Measurements from ENCODE around the gene OGFOD3.

The OGFOD3 gene

DNA sequence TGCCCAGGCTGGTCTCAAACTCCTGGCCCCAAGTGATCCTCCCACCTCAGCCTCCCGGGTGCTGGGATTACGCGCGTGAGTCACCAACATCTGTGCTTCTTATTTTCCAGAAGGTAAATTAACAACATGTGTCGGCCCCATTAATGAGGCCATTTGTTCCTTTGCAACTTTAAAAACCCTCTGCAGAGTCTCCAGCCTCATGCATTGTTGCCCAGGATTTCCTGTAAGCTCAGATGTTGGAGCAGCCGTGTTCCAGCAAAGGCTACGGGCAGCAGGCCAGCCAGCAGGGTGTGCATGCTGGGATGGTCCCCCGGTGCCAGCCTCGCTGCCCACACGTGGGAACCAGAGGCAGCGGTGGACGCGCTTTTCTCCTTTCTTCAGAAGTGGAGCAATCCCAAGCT lies 19.3 kb downstream of the OGFOD3 start:
- Histone ChIP-seq H3K9ac (ENCODE audit: low read length in 5 of 5) (no peak overlapping the region), H3K27me3 (ENCODE audit: control insufficient read depth in 5 of 5, insufficient read depth in 4 of 5, low read length in 5 of 5) (no peaks in the 10 kb centered on the region), H3K4me1 (ENCODE audit: control insufficient read depth in 5 of 5, insufficient read depth in 5 of 5, low read length in 5 of 5) (peaks cover 4 to 27% (median 25%) of the 10 kb centered on the region in 5 donors), H3K27ac (ENCODE audit: low read depth, low read length) (peak overlapping the region; percentile 2), H3K4me3 (ENCODE audit: low read depth in 1 of 5, low read length in 5 of 5) (no peak overlapping the region), H3K36me3 (ENCODE audit: control insufficient read depth in 5 of 5, insufficient read depth in 5 of 5, low read length in 5 of 5) (peaks cover 0 to 18% (median 16%) of the 10 kb centered on the region in 5 donors), H3K9me3 (ENCODE audit: control insufficient read depth in 5 of 5, low read length in 5 of 5) (no peaks in the 10 kb centered on the region)

DNA sequence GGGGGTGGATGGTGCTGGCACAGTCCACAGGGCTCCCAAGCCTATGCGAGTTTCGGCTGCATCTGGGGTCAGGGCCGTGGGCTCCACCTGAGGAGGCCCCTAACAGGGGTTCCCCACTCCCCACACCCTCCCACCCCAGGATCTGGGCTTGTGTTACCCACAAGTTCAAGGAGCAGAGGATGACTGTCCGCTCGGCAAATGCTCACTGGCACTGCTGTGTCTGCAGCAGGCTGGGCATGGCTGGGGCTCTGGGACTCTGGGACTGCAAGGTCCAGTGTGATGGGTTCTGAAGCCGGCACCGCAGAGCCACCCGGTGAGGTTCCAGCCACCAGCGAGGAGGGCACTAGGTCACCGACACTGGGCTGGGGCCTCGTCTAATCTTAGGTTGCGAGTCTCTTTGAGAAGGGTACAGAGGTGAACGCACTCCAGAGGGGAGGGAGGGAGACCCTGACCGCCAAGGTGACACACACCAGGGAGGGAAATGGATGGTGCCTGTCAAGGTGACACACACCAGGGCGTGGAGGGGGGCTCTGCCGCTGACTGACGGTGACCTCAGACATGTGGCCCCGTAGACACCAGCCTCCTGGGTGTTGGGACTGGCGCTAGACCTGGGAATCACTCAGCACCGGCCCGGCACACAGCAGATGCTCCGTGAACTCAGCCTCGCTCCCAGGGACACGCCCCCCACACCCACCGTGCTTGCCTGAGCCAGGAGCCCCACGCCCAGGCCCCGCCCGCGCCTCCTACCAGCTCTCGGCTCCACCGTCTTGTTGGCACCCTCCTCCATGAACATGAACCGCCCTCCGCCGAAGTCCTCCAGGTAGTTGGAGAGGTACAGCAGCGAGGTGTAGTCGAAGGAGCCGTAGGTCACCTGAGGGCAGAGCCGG lies 20.7 kb downstream of the OGFOD3 start:
- H3K9ac ChIP-seq (ENCODE audit: low read length in 5 of 5), result no peak overlapping the region
- H3K27me3 ChIP-seq (ENCODE audit: control insufficient read depth in 5 of 5, insufficient read depth in 4 of 5, low read length in 5 of 5), result no peaks in the 10 kb centered on the region
- H3K4me3 ChIP-seq (ENCODE audit: low read depth in 1 of 5, low read length in 5 of 5), result no peak overlapping the region
- peaks cover 0 to 15% (median 13%) of the 10 kb centered on the region in 5 donors for H3K36me3 ChIP-seq (ENCODE audit: control insufficient read depth in 5 of 5, insufficient read depth in 5 of 5, low read length in 5 of 5)
- peaks cover 4 to 27% (median 25%) of the 10 kb centered on the region in 5 donors for H3K4me1 ChIP-seq (ENCODE audit: control insufficient read depth in 5 of 5, insufficient read depth in 5 of 5, low read length in 5 of 5)
- no peak overlapping the region for H3K27ac ChIP-seq (ENCODE audit: low read depth, low read length)
- H3K9me3 ChIP-seq (ENCODE audit: control insufficient read depth in 5 of 5, low read length in 5 of 5), result no peaks in the 10 kb centered on the region

DNA sequence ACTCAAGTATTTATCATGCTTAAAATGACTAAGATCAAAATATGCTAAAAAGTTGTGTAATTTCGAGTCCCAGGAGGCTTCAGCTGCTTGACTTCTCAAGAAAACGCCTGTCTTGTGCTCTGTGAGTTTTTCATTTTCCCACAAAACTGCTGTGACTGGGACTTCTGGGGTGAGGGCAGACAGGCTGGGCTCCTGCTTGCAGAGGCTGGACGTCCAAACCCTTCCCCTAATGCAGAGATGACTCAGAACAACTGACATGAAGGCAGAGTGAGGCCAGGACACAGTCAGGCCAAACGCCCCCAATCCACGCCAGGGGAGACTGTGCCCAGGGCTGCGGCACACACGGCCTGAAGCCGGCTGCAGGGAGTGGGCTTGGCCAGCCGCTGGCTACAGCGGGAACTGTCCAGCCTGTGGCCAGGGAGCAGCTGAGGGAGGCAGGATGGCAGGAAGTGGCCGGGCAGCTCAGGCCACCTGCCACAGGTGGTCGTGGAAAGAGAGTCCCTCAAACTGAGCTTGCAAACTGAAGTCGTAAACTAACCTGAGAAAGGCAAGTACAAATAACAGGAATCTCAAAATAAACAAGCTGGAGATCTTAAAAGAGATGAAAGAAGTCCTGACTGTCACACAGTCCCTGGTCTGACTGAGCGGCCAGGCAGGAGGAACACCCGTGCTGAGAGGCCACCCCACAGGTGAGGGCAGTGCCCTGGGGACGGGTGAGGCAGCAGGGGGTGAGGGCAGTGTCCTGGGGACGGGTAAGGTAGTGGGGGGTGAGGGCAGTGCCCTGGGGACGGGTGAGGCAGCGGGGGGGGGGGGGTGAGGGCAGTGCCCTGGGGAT lies 21.6 kb downstream of the OGFOD3 start:
- peaks cover 4 to 27% (median 25%) of the 10 kb centered on the region in 5 donors for H3K4me1 ChIP-seq (ENCODE audit: control insufficient read depth in 5 of 5, insufficient read depth in 5 of 5, low read length in 5 of 5)
- peak overlapping the region; percentile 62 for H3K27ac ChIP-seq (ENCODE audit: low read depth, low read length)
- H3K9ac ChIP-seq (ENCODE audit: low read length in 5 of 5), result no peak overlapping the region
- H3K4me3 ChIP-seq (ENCODE audit: low read depth in 1 of 5, low read length in 5 of 5), result peak overlapping the region in 1 of 5 donors; percentile 21
- H3K9me3 ChIP-seq (ENCODE audit: control insufficient read depth in 5 of 5, low read length in 5 of 5), result no peaks in the 10 kb centered on the region
- no peaks in the 10 kb centered on the region for H3K27me3 ChIP-seq (ENCODE audit: control insufficient read depth in 5 of 5, insufficient read depth in 4 of 5, low read length in 5 of 5)
- H3K36me3 ChIP-seq (ENCODE audit: control insufficient read depth in 5 of 5, insufficient read depth in 5 of 5, low read length in 5 of 5), result peaks cover 0 to 22% (median 19%) of the 10 kb centered on the region in 5 donors

DNA sequence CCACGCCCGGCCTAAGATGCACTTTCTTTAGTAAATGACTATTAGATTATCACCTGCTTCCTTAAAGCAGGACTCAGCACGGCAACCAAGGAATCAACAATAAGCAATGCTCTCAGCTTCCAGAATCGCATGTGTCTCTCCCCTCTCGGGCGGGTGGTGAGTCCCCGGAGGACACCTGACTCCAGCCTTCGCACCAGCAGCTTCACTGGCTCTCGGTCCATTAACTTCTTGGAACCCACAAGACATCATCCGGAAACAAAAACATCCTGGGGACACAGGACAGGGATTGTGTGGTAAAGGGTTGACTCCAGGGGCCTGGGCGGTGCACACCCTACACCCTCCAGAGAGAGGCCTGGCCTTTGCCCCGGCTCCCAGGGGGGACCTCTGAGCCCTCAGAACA lies 24.1 kb downstream of the OGFOD3 start:
- Histone ChIP-seq H3K27me3 (ENCODE audit: control insufficient read depth in 5 of 5, insufficient read depth in 4 of 5, low read length in 5 of 5) (no peaks in the 10 kb centered on the region), H3K36me3 (ENCODE audit: control insufficient read depth in 5 of 5, insufficient read depth in 5 of 5, low read length in 5 of 5) (peaks cover 0 to 27% (median 19%) of the 10 kb centered on the region in 5 donors), H3K9ac (ENCODE audit: low read length in 5 of 5) (no peak overlapping the region), H3K4me3 (ENCODE audit: low read depth in 1 of 5, low read length in 5 of 5) (no peak overlapping the region), H3K27ac (ENCODE audit: low read depth, low read length) (no peak overlapping the region), H3K9me3 (ENCODE audit: control insufficient read depth in 5 of 5, low read length in 5 of 5) (no peaks in the 10 kb centered on the region), H3K4me1 (ENCODE audit: control insufficient read depth in 5 of 5, insufficient read depth in 5 of 5, low read length in 5 of 5) (peaks cover 2 to 16% (median 14%) of the 10 kb centered on the region in 5 donors)

DNA sequence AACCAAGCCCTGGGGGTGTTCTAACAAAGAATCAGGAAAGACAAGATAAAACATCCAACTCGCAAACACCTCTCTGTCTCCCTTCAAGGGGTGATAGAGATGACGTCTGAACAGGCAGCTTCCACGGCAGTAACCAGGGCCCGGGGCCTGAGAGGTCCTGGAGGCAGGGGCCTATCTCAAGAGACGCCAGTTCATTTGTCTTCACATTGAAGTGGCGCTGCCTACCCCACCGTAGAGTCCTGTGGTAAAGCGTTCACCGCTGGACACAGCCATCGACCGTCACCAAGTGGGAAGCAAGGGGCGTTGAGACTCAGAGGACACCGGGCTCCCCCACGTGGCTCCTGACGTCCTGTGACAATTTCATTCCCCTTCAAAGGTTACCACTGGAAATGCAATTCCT lies 25.4 kb downstream of the OGFOD3 start:
- Histone ChIP-seq H3K27ac (ENCODE audit: low read depth, low read length) (no peak overlapping the region), H3K36me3 (ENCODE audit: control insufficient read depth in 5 of 5, insufficient read depth in 5 of 5, low read length in 5 of 5) (peaks cover 0 to 27% (median 19%) of the 10 kb centered on the region in 5 donors), H3K4me1 (ENCODE audit: control insufficient read depth in 5 of 5, insufficient read depth in 5 of 5, low read length in 5 of 5) (peaks cover 2 to 19% (median 9%) of the 10 kb centered on the region in 5 donors), H3K9me3 (ENCODE audit: control insufficient read depth in 5 of 5, low read length in 5 of 5) (no peaks in the 10 kb centered on the region), H3K4me3 (ENCODE audit: low read depth in 1 of 5, low read length in 5 of 5) (no peak overlapping the region), H3K27me3 (ENCODE audit: control insufficient read depth in 5 of 5, insufficient read depth in 4 of 5, low read length in 5 of 5) (peaks cover 0 to 5% (median 1%) of the 10 kb centered on the region in 5 donors), H3K9ac (ENCODE audit: low read length in 5 of 5) (no peak overlapping the region)

DNA sequence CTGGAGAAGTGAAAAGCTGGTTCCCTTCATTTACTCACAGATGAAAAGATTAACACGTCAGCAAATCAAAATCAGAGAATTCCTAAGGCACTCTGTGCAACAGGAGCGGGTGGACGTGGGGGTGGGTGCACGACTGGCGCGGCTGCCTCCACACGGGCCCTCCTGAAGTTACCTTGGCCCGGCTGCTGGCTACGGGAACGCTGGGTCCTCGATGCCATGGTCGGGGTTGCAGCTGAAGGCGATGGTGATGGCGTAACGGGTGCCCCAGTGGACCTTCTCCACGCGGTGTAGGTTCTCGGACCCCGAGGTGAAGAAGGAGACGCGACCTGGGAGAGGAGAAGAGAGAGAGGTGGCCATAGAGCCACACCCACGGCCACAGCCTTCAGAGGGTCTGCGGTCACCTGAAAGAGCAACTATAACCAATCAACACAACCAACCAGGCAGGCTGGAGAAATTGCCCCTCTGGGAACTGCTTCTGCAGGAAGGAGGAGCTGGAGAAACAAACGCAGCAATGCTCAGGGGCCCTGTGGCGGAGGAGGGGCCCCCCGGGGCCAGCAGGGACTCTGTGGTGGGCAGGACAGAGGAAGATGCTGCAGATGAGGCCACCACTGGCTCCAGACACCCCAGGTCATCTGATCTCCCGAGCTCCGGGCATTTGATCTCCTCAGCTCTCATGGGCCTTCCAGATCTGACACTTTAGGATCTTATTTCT lies 26.0 kb downstream of the OGFOD3 start:
- Histone ChIP-seq H3K27me3 (ENCODE audit: control insufficient read depth in 5 of 5, insufficient read depth in 4 of 5, low read length in 5 of 5) (peaks cover 0 to 10% (median 7%) of the 10 kb centered on the region in 5 donors), H3K4me1 (ENCODE audit: control insufficient read depth in 5 of 5, insufficient read depth in 5 of 5, low read length in 5 of 5) (peaks cover 2 to 19% (median 10%) of the 10 kb centered on the region in 5 donors), H3K4me3 (ENCODE audit: low read depth in 1 of 5, low read length in 5 of 5) (no peak overlapping the region), H3K9ac (ENCODE audit: low read length in 5 of 5) (no peak overlapping the region), H3K27ac (ENCODE audit: low read depth, low read length) (no peak overlapping the region), H3K9me3 (ENCODE audit: control insufficient read depth in 5 of 5, low read length in 5 of 5) (no peaks in the 10 kb centered on the region), H3K36me3 (ENCODE audit: control insufficient read depth in 5 of 5, insufficient read depth in 5 of 5, low read length in 5 of 5) (peaks cover 0 to 27% (median 17%) of the 10 kb centered on the region in 5 donors)

DNA sequence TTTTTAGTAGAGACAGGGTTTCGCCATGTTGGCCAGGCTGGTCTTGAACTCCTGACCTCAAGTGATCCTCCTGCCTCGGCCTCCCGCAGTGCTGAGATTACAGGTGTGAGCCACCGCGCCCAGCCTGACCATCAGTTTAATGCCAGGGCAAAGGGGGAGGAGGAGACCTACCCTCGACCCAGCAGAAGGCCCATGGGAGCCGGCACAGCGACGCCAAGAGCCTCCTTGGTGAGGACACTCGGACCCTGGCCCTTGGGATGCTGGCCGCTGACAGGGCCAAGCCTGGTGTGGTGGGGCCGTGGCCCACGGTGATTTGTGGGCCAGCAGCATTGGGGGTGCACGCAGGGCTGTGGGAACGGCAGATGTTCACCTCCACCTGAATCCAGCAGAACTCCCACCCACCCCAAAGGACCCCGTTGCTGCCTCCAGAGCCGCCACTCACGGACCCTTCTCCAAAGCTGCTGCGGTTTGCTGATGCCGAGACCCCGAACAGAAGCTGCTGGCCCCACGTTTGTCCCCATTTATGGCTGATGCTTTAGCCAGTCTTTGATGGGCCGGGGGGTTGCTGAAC lies 26.8 kb downstream of the OGFOD3 start:
- Histone ChIP-seq H3K9me3 (ENCODE audit: control insufficient read depth in 5 of 5, low read length in 5 of 5) (no peaks in the 10 kb centered on the region), H3K27me3 (ENCODE audit: control insufficient read depth in 5 of 5, insufficient read depth in 4 of 5, low read length in 5 of 5) (peaks cover 0 to 16% (median 15%) of the 10 kb centered on the region in 5 donors), H3K27ac (ENCODE audit: low read depth, low read length) (no peak overlapping the region), H3K36me3 (ENCODE audit: control insufficient read depth in 5 of 5, insufficient read depth in 5 of 5, low read length in 5 of 5) (peaks cover 0 to 27% (median 17%) of the 10 kb centered on the region in 5 donors), H3K4me3 (ENCODE audit: low read depth in 1 of 5, low read length in 5 of 5) (no peak overlapping the region), H3K9ac (ENCODE audit: low read length in 5 of 5) (no peak overlapping the region), H3K4me1 (ENCODE audit: control insufficient read depth in 5 of 5, insufficient read depth in 5 of 5, low read length in 5 of 5) (peaks cover 0 to 21% (median 10%) of the 10 kb centered on the region in 5 donors)

DNA sequence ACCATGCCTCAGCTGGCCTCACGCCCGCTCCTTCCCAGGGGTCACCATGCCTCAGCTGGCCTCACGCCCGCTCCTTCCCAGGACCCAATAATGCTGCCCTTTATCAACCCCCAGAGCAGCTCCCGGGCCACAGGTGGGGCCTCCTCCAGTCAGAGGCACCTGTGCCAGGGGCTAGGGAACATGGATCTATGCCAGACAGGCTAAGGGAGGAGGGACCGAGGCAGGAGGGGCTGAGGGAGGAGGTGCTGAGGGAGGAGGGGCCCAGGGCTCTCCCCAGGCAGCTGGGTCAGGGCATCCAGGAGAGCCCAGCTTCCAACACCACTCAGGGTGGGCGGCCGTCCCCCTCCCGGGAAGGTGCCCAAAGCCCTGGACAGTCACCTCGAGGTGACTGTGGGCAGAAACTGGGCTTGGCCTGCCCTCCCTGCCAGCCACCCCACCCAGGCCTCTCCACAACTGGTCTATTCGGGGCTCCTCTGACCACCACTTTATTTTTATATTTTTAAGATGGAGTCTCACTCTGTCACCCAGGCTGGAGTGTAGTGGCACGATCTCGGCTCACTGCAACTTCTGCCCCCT lies 27.4 kb downstream of the OGFOD3 start:
- no peak overlapping the region for H3K4me3 ChIP-seq (ENCODE audit: low read depth in 1 of 5, low read length in 5 of 5)
- H3K36me3 ChIP-seq (ENCODE audit: control insufficient read depth in 5 of 5, insufficient read depth in 5 of 5, low read length in 5 of 5), result peaks cover 0 to 27% (median 17%) of the 10 kb centered on the region in 5 donors
- no peak overlapping the region for H3K9ac ChIP-seq (ENCODE audit: low read length in 5 of 5)
- peaks cover 0 to 22% (median 11%) of the 10 kb centered on the region in 5 donors for H3K4me1 ChIP-seq (ENCODE audit: control insufficient read depth in 5 of 5, insufficient read depth in 5 of 5, low read length in 5 of 5)
- H3K27ac ChIP-seq (ENCODE audit: low read depth, low read length), result no peak overlapping the region
- no peaks in the 10 kb centered on the region for H3K9me3 ChIP-seq (ENCODE audit: control insufficient read depth in 5 of 5, low read length in 5 of 5)
- peaks cover 5 to 21% (median 16%) of the 10 kb centered on the region in 5 donors for H3K27me3 ChIP-seq (ENCODE audit: control insufficient read depth in 5 of 5, insufficient read depth in 4 of 5, low read length in 5 of 5)
